Sigmoid colon (tissue), 7 donors: ENCODE results near the gene TLR6. TPM values are rescaled to one million over a fixed set of nuclear protein-coding genes. Genes with fewer than 3 reads are reported as not detected.

ENCODE experiments used
- DNase-seq: peaks from one replicate; pipeline ENCODE4 v3.0.0-alpha.2; 2019
- H3K27ac ChIP-seq, 4 donors: fragments of 200-600 bp; sonication (generic); one replicate each; pipeline ENCODE4 v1.5.1; 2016 to 2019; ENCODE audit warnings: mild to moderate bottlenecking in 1 of 4
- H3K27me3 ChIP-seq, 3 donors: fragments of 200-600 bp; sonication (generic); one replicate each; pipeline ENCODE4 v1.5.1; 2019; ENCODE audit warnings: mild to moderate bottlenecking in 1 of 3
- H3K36me3 ChIP-seq, 4 donors: fragments of 200-600 bp; sonication (generic); one replicate each; pipeline ENCODE4 v1.5.1; 2016 to 2019
- H3K4me1 ChIP-seq, 4 donors: fragments of 200-600 bp; sonication (generic); one replicate each; pipeline ENCODE4 v1.5.1; 2017 to 2019
- H3K4me3 ChIP-seq, 4 donors: fragments of 200-600 bp; sonication (generic); one replicate each; pipeline ENCODE4 v1.5.1; 2017 to 2019; ENCODE audit warnings: mild to moderate bottlenecking in 2 of 4, moderate library complexity in 1 of 4
- H3K9me3 ChIP-seq, 4 donors: fragments of 200-600 bp in 3 of 4; sonication (generic) in 3 of 4; one replicate each; pipeline versions ENCODE4 v1.5.1 to v1.6.1; 2013 to 2019
- EP300 ChIP-seq, 4 donors: sonication (generic); formaldehyde crosslinking; IDR thresholded peaks; one replicate each; pipeline ENCODE4 v1.6.1; 2017; ENCODE audit warnings: antibody characterized with exemption in 4 of 4
- POLR2A ChIP-seq, 2 donors: fragments of 450-650 bp; IDR thresholded peaks; one replicate each; pipeline ENCODE4 v1.6.1; 2016; ENCODE audit warnings: antibody characterized with exemption in 2 of 2, mild to moderate bottlenecking in 2 of 2, moderate library complexity in 2 of 2
- POLR2AphosphoS5 ChIP-seq, 4 donors: sonication (generic); formaldehyde crosslinking; IDR thresholded peaks; one replicate each; pipeline ENCODE4 v1.6.1; 2017; ENCODE audit warnings: antibody characterized with exemption in 4 of 4
- WGBS, 2 donors: extraction: QIAGEN DNeasy Blood & Tissue Kit; methylation state at CpG; one replicate each; pipeline ENCODE4 v1.1.7; 2013; 5-methylcytosine and 5-hydroxymethylcytosine counted together
- intact Hi-C: fragments of 100-400 bp; cut with DNase I; formaldehyde crosslinking; loops from one replicate; pipeline ENCODE4 v1.15.1; 2023
- polyA plus RNA-seq, 3 donors: library from polyadenylated mRNA; stranded (reverse); fragments of 200-250 nt; gene quantifications; one replicate each; pipeline ENCODE4 v1.2.3, GENCODE V29; 2013
- total RNA-seq, 4 donors: library from RNA; depleted of rRNA; stranded (reverse); fragments of >200 nt; gene quantifications; one replicate each; pipeline ENCODE4 v1.1.0, GENCODE V29; 2016
- TF ChIP-seq, protein P1 (sequence below), 4 experiments: fragments of 450-650 bp in 3 of 4; fragments of 200-600 bp in 1 of 4; IDR thresholded peaks; one replicate each; pipeline ENCODE4 v1.5.1; 2016 to 2019; ENCODE audit warnings: antibody characterized with exemption in 4 of 4, mild to moderate bottlenecking in 3 of 4, moderate library complexity in 2 of 4
- donor health status: healthy with polysubstance abuse.
- donor health status: Bipolar disorder and iron deficiency.
- donor health status: healthy.

Gene TLR6
- total and polyA plus RNA-seq, 7 donors: 0.60 to 4.1 (median 2.5) TPM

DNA sequence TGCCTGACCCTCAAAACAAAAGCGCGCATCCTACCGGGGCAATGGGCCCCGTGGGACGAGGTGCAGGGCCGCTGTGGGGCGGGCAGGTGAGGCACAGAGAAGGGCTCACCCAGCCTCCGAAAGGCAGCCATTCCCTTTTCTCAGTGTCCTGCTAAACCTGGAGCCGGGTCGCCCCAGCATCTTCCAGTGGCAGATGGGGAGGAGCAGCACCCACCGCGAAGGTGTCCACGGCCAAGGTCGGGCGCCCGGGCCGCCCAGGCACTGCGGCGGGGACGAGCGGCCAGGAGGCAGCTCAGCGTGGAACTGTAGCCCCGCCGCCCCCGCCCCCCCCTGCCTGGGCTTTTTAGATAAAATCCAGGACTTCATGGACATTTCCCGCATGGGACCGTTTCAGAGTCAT lies 32.9 kb downstream of the TLR6 start:
- Histone ChIP-seq H3K27ac (no peak overlapping the region), H3K36me3 (no peaks in the 10 kb centered on the region), H3K4me1 (no peaks in the 10 kb centered on the region), H3K9me3 (no peaks in the 10 kb centered on the region), H3K4me3 (no peak overlapping the region), H3K27me3 (no peaks in the 10 kb centered on the region)
- DNase-seq: no peak
- intact Hi-C loops: no loop called here
- TF ChIP-seq POLR2AphosphoS5 (IDR thresholded peaks at IDR 0.05) (no peak), POLR2A (IDR thresholded peaks at IDR 0.05) (no peak), EP300 (IDR thresholded peaks at IDR 0.05) (no peak)
- TF ChIP-seq, protein P1, sequence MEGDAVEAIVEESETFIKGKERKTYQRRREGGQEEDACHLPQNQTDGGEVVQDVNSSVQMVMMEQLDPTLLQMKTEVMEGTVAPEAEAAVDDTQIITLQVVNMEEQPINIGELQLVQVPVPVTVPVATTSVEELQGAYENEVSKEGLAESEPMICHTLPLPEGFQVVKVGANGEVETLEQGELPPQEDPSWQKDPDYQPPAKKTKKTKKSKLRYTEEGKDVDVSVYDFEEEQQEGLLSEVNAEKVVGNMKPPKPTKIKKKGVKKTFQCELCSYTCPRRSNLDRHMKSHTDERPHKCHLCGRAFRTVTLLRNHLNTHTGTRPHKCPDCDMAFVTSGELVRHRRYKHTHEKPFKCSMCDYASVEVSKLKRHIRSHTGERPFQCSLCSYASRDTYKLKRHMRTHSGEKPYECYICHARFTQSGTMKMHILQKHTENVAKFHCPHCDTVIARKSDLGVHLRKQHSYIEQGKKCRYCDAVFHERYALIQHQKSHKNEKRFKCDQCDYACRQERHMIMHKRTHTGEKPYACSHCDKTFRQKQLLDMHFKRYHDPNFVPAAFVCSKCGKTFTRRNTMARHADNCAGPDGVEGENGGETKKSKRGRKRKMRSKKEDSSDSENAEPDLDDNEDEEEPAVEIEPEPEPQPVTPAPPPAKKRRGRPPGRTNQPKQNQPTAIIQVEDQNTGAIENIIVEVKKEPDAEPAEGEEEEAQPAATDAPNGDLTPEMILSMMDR (IDR thresholded peaks at IDR 0.05): no peak
- WGBS, 2 donors: 97 to 98% methylated on average over 27 of the region's 27 CpGs

DNA sequence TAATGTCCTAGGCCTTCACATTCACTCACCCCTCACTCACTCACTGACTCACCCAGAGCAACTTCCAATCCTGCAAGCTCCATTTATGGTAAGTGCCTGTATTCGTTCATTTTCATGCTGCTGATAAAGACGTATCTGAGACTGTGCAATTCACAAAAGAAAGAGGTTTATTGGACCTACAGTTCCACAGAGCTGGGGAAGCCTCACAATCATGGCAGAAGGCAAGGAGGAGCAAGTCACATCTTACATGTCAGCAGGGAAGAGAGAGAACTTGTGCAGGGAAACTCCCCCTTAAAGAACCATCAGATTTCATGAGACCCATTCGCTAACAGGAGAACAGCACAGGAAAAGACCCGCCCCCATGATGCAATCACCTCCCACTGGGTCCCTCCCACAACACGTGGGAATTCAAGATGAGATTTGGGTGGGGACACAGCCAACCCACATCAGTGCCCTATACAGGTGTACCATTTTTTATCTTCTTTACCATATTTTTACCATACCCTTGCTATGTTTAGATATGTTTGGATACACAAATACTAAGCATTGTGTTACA lies 33.8 kb downstream of the TLR6 start:
- WGBS, 2 donors: 87 to 90% methylated on average over 5 of the region's 5 CpGs
- intact Hi-C loops: no loop called here

GRCh38 chr4:38821739-38822138 lies 34.9 kb downstream of the TLR6 start:
- H3K9me3 ChIP-seq: no peaks in the 10 kb centered on the region
- DNase-seq: no peak
- H3K27ac ChIP-seq: no peak overlapping the region
- H3K36me3 ChIP-seq: no peaks in the 10 kb centered on the region
- H3K27me3 ChIP-seq: no peaks in the 10 kb centered on the region
- no peak overlapping the region for H3K4me3 ChIP-seq
- intact Hi-C loops: no loop called here
- no peaks in the 10 kb centered on the region for H3K4me1 ChIP-seq
- TF ChIP-seq POLR2A (IDR thresholded peaks at IDR 0.05) (no peak), EP300 (IDR thresholded peaks at IDR 0.05) (no peak), POLR2AphosphoS5 (IDR thresholded peaks at IDR 0.05) (no peak)
- TF ChIP-seq, protein P1 (IDR thresholded peaks at IDR 0.05): no peak
- 90 to 92% methylated on average over 3 of the region's 3 CpGs for WGBS, 2 donors

More for the DNA sequence above, 33.8 kb downstream of the TLR6 start:
- no peaks in the 10 kb centered on the region for H3K4me1 ChIP-seq
- no peaks in the 10 kb centered on the region for H3K9me3 ChIP-seq
- H3K27me3 ChIP-seq: no peaks in the 10 kb centered on the region
- TF ChIP-seq, protein P1 (IDR thresholded peaks at IDR 0.05): no peak
- TF ChIP-seq POLR2AphosphoS5 (IDR thresholded peaks at IDR 0.05) (no peak), EP300 (IDR thresholded peaks at IDR 0.05) (no peak), POLR2A (IDR thresholded peaks at IDR 0.05) (no peak)
- H3K27ac ChIP-seq: no peak overlapping the region
- H3K36me3 ChIP-seq: no peaks in the 10 kb centered on the region
- no peak for DNase-seq
- H3K4me3 ChIP-seq: no peak overlapping the region

- TF ChIP-seq POLR2AphosphoS5 (IDR thresholded peaks at IDR 0.05) (no peak), POLR2A (IDR thresholded peaks at IDR 0.05) (no peak), EP300 (IDR thresholded peaks at IDR 0.05) (no peak)
- TF ChIP-seq, protein P1 (IDR thresholded peaks at IDR 0.05): no peak
- Histone ChIP-seq H3K27me3 (no peaks in the 10 kb centered on the region), H3K4me1 (no peaks in the 10 kb centered on the region), H3K9me3 (no peaks in the 10 kb centered on the region), H3K4me3 (no peak overlapping the region), H3K27ac (no peak overlapping the region), H3K36me3 (no peaks in the 10 kb centered on the region)
- WGBS, 2 donors: 81 to 91% methylated on average over 4 of the region's 4 CpGs
- DNase-seq: no peak
- intact Hi-C loops: no loop called here
Measured at GRCh38 chr4:38820329-38821061, 36.1 kb downstream of the TLR6 start.
